ENCODE results near the gene BCAN.

BCAN gene

DNA sequence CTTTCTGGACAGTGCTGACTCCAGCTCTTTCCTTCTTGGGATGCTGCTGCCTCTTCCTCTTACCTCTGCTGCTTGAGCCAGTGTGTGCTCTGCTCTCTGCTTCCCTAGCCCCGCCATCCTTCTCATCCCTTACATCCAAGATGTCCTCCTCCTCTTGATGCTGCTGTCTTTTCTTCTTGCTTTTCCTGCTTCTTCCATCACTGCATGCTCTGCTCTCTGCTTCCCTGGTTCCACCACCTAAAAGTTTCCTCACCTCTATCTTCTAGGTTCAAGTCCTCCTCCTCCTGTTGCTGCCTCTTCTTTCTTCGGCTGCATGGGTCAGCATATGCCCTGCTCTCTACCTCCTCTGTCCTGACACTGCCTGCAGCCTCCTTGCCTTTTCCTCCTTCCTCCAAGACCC is 46.9 kb upstream of the BCAN start:
- H3K27me3 ChIP-seq: no peaks in the 10 kb centered on the region
- no peak for TF ChIP-seq CTCF (IDR thresholded peaks at IDR 0.05; ENCODE audit: low read depth, low read length)
- no peak for DNase-seq
- peaks cover 77% of the 10 kb centered on the region for H3K36me3 ChIP-seq
- H3K4me3 ChIP-seq (ENCODE audit: low read depth, low read length): no peak overlapping the region
- H3K9me3 ChIP-seq: no peaks in the 10 kb centered on the region
- H3K4me1 ChIP-seq: 0 out of 2 replicates have a peak, but pooled peaks cover 3% of the 10 kb centered on the region

- Histone ChIP-seq H3K4me1 (0 out of 2 replicates have a peak, but pooled peaks cover 3% of the 10 kb centered on the region), H3K36me3 (peaks cover 77% of the 10 kb centered on the region), H3K9me3 (no peaks in the 10 kb centered on the region), H3K27me3 (no peaks in the 10 kb centered on the region), H3K4me3 (ENCODE audit: low read depth, low read length) (no peak overlapping the region)
- no peak for DNase-seq
- no peak for TF ChIP-seq CTCF (IDR thresholded peaks at IDR 0.05; ENCODE audit: low read depth, low read length)
Measured at GRCh38 chr1:156596426-156596825, 45.5 kb upstream of the BCAN start.

- DNase-seq: no peak
- Histone ChIP-seq H3K4me1 (peaks cover 3% of the 10 kb centered on the region; the same call in 1 of the 2 replicates), H3K4me3 (ENCODE audit: low read depth, low read length) (no peak overlapping the region), H3K9me3 (no peaks in the 10 kb centered on the region), H3K27me3 (no peaks in the 10 kb centered on the region), H3K36me3 (peaks cover 67% of the 10 kb centered on the region)
- no peak for TF ChIP-seq CTCF (IDR thresholded peaks at IDR 0.05; ENCODE audit: low read depth, low read length)
Measured at GRCh38 chr1:156598125-156598524, 43.8 kb upstream of the BCAN start.

DNA sequence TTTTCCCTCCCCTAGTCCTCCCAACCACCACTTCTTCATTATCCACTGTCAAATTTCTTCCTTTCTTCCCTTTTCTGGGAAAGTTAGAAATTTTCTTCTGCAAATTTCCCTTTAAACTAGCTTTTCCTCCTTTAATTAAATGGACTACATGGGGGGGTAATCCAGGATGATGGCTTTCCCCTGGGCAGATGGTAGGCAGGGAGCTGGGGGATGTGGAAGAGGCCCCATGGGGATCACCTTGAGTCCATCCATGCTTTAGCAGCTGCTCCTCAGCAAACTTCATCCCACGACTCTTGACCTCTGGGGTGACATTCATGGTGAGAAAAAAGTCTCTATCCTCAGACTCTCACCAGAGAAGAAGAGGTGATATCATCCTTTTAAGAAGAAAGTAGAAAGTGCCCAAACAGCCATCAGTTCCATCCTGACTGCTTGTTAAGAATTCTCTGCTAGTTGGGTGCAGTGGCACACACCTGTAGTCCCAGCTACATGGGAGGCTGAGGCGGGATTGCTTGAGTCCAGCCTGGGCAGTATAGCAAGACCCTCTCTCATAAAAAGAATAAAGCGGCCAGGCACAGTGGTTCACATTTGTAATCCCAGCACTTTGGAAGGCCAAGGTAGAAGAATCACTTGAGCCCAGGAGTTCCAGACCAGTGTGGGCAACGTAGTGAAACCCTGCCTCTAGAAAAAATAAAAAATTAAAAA is 43.0 kb upstream of the BCAN start:
- Histone ChIP-seq H3K4me3 (ENCODE audit: low read depth, low read length) (no peak overlapping the region), H3K27me3 (no peaks in the 10 kb centered on the region), H3K36me3 (peaks cover 59% of the 10 kb centered on the region), H3K9me3 (no peaks in the 10 kb centered on the region), H3K4me1 (peaks cover 3% of the 10 kb centered on the region; the same call in 1 of the 2 replicates)
- DNase-seq: no peak
- no peak for TF ChIP-seq CTCF (IDR thresholded peaks at IDR 0.05; ENCODE audit: low read depth, low read length)

GRCh38 chr1:156599811-156600210 is 42.1 kb upstream of the BCAN start:
- no peak overlapping the region for H3K4me3 ChIP-seq (ENCODE audit: low read depth, low read length)
- peak; percentile 13; the same call in 1 of the 2 replicates for TF ChIP-seq CTCF (IDR thresholded peaks at IDR 0.05; ENCODE audit: low read depth, low read length)

GRCh38 chr1:156600733-156601121 is 41.2 kb upstream of the BCAN start:
- Histone ChIP-seq H3K4me1 (peaks cover 3% of the 10 kb centered on the region; the same call in 1 of the 2 replicates), H3K4me3 (ENCODE audit: low read depth, low read length) (peak overlapping the region; percentile 82), H3K36me3 (peaks cover 41% of the 10 kb centered on the region), H3K9me3 (no peaks in the 10 kb centered on the region), H3K27me3 (no peaks in the 10 kb centered on the region)
- no peak for DNase-seq
- no peak for TF ChIP-seq CTCF (IDR thresholded peaks at IDR 0.05; ENCODE audit: low read depth, low read length)

More at GRCh38 chr1:156599811-156600210, 42.1 kb upstream of the BCAN start:
- H3K4me1 ChIP-seq: peaks cover 3% of the 10 kb centered on the region; the same call in 1 of the 2 replicates
- DNase-seq: no peak
- no peaks in the 10 kb centered on the region for H3K27me3 ChIP-seq
- H3K36me3 ChIP-seq: peaks cover 50% of the 10 kb centered on the region
- H3K9me3 ChIP-seq: no peaks in the 10 kb centered on the region
